Adrenal gland (tissue), 12 donors: ENCODE data around the gene ST3GAL3. TPM values are rescaled to one million over a fixed set of nuclear protein-coding genes. Genes with fewer than 3 reads are reported as not detected.

Experiments used
- DNase-seq, 7 donors: peaks; one replicate each; pipeline ENCODE4 v3.0.0-alpha.2; 2019 to 2020
- H3K27ac ChIP-seq, 5 donors: fragments of 200-600 bp; sonication (generic) in 4 of 5; 1 replicate in 3 of 5; 2 replicates in 2 of 5; pipeline versions ENCODE4 v1.5.1 to v1.8.0; 2016 to 2020; ENCODE audit warnings: mild to moderate bottlenecking in 1 of 5
- H3K27me3 ChIP-seq: fragments of 200-600 bp; 2 replicates; pipeline ENCODE4 v1.8.0; 2021
- H3K36me3 ChIP-seq, 2 donors: fragments of 200-600 bp; replicated peaks in 1 of 2; 1 replicate in 1 of 2; 2 replicates in 1 of 2; pipeline versions ENCODE4 v1.5.1 to v1.8.0; 2018 to 2022
- H3K4me1 ChIP-seq, 2 donors: fragments of 200-600 bp; replicated peaks in 1 of 2; 1 replicate in 1 of 2; 2 replicates in 1 of 2; pipeline versions ENCODE4 v1.5.1 to v1.8.0; 2018 to 2021
- H3K4me3 ChIP-seq, 4 donors: fragments of 200-600 bp; sonication (generic) in 3 of 4; one replicate each; pipeline ENCODE4 v1.5.1; 2016 to 2018
- H3K9me3 ChIP-seq, 3 donors: fragments of 200-600 bp; sonication (generic) in 1 of 3; replicated peaks in 1 of 3; 1 replicate in 2 of 3; 2 replicates in 1 of 3; pipeline versions ENCODE4 v1.5.1 to v1.8.0; 2016 to 2021
- POLR2A ChIP-seq, 2 donors: fragments of 450-650 bp; IDR thresholded peaks; one replicate each; pipeline ENCODE4 v1.6.1; 2017; ENCODE audit warnings: antibody characterized with exemption in 2 of 2, mild to moderate bottlenecking in 2 of 2, moderate library complexity in 1 of 2
- WGBS, 4 donors: extraction: QIAGEN DNeasy Blood & Tissue Kit in 2 of 4; methylation state at CpG; one replicate each; pipeline versions ENCODE4 v1.1.5 to v1.1.7; 2013 to 2017; 5-methylcytosine and 5-hydroxymethylcytosine counted together
- intact Hi-C, 2 donors: fragments of 100-400 bp; cut with DNase I; formaldehyde crosslinking; loops; one replicate each; pipeline versions ENCODE4 v1.14.1 to v1.15.0; 2022 to 2023
- polyA plus RNA-seq, 3 donors: library from polyadenylated mRNA; stranded (reverse); fragments of 200-250 nt in 2 of 3; fragments of 350-450 nt in 1 of 3; fragmentation: Illumina TruSeq in 1 of 3; extraction: RNeasy Lipid Tissue Mini Kit (QIAGEN cat#74804) in 1 of 3; gene quantifications; one replicate each; pipeline ENCODE4 v1.2.3, GENCODE V29; 2013 to 2014
- total RNA-seq, 9 donors: library from RNA; depleted of rRNA in 4 of 9; stranded (reverse); fragments of >200 nt in 4 of 9; fragments of 120-200 nt in 1 of 9; fragmentation: NEBNext Ultra II Directional in 1 of 9; extraction: Animal tissue kit (Norgen Biotek cat#: 25700) in 1 of 9; gene quantifications; one replicate each; pipeline versions ENCODE4 v1.1.0 to v1.2.4, GENCODE V29; 2013 to 2023
- TF ChIP-seq, protein P1 (sequence below), 6 experiments: fragments of 450-650 bp in 4 of 6; fragments of 200-600 bp in 2 of 6; sonication (generic) in 1 of 6; IDR thresholded peaks; 1 replicate in 5 of 6; 2 replicates in 1 of 6; pipeline versions ENCODE4 v1.5.1 to v1.8.0; 2016 to 2021; ENCODE audit warnings: antibody characterized with exemption in 6 of 6, mild to moderate bottlenecking in 2 of 6, moderate library complexity in 1 of 6
- donor health status: healthy with polysubstance abuse.
- donor health status: Bipolar disorder and iron deficiency.
- donor health status: DM: yes; HTN: yes; CAD: no.
- donor health status: DM: no; HTN: no; CAD: no.
- donor health status: DM: no; HTN: no; CAD: no.
- donor health status: DM: yes; HTN: yes; CAD: no.

The ST3GAL3 gene
- total and polyA plus RNA-seq, 12 donors = 15.6 to 47.5 (median 27.7) TPM

DNA sequence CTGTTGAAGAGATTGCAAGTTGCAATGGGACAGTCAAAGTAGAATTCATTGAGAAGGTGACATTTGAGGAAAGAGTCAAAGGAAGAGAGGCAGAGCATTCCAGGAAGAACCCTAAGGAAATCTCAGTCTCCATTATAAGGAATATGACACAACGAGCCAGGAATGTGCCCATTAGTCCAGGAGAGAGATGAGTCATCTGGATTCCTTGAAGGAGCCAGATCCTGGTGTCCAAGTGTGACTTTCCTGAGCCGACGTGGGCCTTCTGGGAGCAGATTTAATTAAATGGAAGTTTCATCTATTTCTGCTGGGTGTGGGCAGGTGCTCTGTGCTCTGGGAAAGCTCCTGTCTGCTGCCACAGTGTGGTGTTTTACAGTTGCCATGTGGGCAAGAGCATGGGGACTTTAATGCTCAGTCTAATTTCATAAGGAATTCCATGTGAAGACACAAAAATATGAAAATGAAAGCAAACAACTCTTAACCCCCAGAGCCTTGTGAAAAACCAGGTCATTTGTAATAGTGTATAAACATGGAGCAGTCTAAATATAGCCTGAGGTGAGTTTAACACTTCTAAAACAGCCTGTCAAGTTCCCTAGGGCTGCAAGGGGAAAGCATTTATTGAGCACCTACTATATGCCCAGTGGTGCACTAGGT is 114.8 kb downstream of the ST3GAL3 start:
- H3K9me3 ChIP-seq = no peaks in the 10 kb centered on the region
- no peak overlapping the region for H3K4me3 ChIP-seq
- TF ChIP-seq POLR2A (IDR thresholded peaks at IDR 0.05) = no peak
- TF ChIP-seq, protein P1, sequence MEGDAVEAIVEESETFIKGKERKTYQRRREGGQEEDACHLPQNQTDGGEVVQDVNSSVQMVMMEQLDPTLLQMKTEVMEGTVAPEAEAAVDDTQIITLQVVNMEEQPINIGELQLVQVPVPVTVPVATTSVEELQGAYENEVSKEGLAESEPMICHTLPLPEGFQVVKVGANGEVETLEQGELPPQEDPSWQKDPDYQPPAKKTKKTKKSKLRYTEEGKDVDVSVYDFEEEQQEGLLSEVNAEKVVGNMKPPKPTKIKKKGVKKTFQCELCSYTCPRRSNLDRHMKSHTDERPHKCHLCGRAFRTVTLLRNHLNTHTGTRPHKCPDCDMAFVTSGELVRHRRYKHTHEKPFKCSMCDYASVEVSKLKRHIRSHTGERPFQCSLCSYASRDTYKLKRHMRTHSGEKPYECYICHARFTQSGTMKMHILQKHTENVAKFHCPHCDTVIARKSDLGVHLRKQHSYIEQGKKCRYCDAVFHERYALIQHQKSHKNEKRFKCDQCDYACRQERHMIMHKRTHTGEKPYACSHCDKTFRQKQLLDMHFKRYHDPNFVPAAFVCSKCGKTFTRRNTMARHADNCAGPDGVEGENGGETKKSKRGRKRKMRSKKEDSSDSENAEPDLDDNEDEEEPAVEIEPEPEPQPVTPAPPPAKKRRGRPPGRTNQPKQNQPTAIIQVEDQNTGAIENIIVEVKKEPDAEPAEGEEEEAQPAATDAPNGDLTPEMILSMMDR (IDR thresholded peaks at IDR 0.05) = no peak
- no peaks in the 10 kb centered on the region for H3K36me3 ChIP-seq
- DNase-seq = peak in 6 of 7 donors; percentile 23 to 59 (median 44)
- H3K4me1 ChIP-seq = peaks cover 10 to 13% of the 10 kb centered on the region in 2 donors
- peak overlapping the region in 1 of 5 donors; percentile 23 for H3K27ac ChIP-seq
- no peaks in the 10 kb centered on the region for H3K27me3 ChIP-seq
- 23 to 34% (median 24%) methylated on average over 3 of the region's 3 CpGs for WGBS, 4 donors
- intact Hi-C loops = no loop called here

DNA sequence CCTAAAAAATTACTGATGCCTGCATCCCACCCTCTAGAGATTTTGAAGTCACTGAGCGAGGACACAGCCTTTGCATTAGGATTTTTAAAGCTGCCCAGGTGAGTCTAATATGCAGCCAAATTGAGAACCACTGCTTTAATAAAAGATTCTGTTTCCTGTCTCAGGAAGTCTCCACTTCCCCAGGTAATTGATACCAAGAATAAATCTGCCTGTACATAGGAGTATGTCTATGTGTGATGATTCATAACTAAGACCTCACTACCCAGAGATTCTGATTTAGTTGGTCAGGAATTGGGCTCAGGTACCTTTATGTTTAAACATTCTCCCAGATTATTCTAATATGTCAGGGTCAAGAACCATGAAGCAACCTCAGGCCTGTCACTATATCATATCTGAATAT is 117.5 kb downstream of the ST3GAL3 start:
- Histone ChIP-seq H3K27ac (no peak overlapping the region), H3K36me3 (no peaks in the 10 kb centered on the region), H3K4me3 (no peak overlapping the region), H3K4me1 (peaks cover 10 to 13% of the 10 kb centered on the region in 2 donors), H3K9me3 (no peaks in the 10 kb centered on the region), H3K27me3 (no peaks in the 10 kb centered on the region)
- 90 to 97% (median 93%) methylated on average over 1 of the region's 1 CpG for WGBS, 4 donors
- DNase-seq = no peak
- intact Hi-C loops = no loop called here
- TF ChIP-seq, protein P1 (IDR thresholded peaks at IDR 0.05) = no peak
- no peak for TF ChIP-seq POLR2A (IDR thresholded peaks at IDR 0.05)

DNA sequence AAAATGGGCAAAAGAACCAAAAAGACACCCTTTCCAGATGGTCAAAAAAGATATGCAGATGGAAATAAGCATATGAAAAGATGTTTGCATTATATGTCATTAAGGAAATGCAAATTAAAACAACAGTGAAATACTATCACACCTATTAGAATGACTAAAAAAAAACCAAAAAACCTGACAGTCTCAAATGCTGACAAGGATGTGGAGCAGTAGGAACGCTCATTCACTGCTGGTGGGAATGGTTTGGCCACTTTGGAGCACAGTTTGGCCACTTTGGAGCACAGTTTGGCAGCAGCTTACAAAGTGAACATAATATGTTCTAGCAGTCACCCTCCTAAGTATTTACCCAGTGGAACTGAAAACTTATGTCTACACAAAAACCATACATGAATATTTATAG is 121.2 kb downstream of the ST3GAL3 start:
- TF ChIP-seq, protein P1 (IDR thresholded peaks at IDR 0.05) = no peak
- no peak for TF ChIP-seq POLR2A (IDR thresholded peaks at IDR 0.05)
- Histone ChIP-seq H3K36me3 (no peaks in the 10 kb centered on the region), H3K4me3 (no peak overlapping the region), H3K9me3 (no peaks in the 10 kb centered on the region), H3K27me3 (no peaks in the 10 kb centered on the region), H3K4me1 (peaks cover 5 to 10% of the 10 kb centered on the region in 2 donors), H3K27ac (no peak overlapping the region)
- WGBS, 4 donors = 95 to 100% (median 97%) methylated on average over 1 of the region's 1 CpG
- no peak for DNase-seq
- intact Hi-C loops = no loop called here

DNA sequence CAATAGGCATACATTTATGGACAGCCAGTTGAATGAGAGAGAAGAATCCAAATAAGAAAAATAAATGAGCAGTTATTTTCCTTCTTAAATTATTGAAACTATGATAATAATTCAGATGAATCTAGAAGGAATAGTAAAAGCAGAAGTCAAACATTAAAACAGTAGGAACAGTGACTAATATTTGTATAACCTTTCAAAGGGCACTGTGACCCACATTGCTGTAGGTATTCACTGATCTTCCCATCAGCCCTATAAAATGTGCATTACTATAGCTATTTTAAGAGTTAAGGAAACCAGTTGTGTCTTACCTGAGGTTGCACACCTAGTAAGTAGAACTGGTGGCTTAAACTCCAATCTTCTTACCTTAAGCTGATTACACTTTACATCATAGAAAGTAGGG is 123.5 kb downstream of the ST3GAL3 start:
- H3K36me3 ChIP-seq = no peaks in the 10 kb centered on the region
- no peak for TF ChIP-seq POLR2A (IDR thresholded peaks at IDR 0.05)
- TF ChIP-seq, protein P1 (IDR thresholded peaks at IDR 0.05) = no peak
- H3K4me3 ChIP-seq = no peak overlapping the region
- no peaks in the 10 kb centered on the region for H3K27me3 ChIP-seq
- intact Hi-C loops = no loop called here
- H3K4me1 ChIP-seq = peaks cover 0 to 21% of the 10 kb centered on the region in 2 donors
- DNase-seq = no peak
- H3K27ac ChIP-seq = no peak overlapping the region
- no peaks in the 10 kb centered on the region for H3K9me3 ChIP-seq
